Activated CD4-positive, alpha-beta T cell treated with anti-CD3 and anti-CD28 coated beads for 36 hours (primary cell): ENCODE data around the gene ASIC4. TPM values are rescaled to one million over a fixed set of nuclear protein-coding genes. Genes with fewer than 3 reads are reported as not detected.
A peak's percentile ranks its signal among the peaks of the same experiment; 100 is the strongest.

ENCODE experiments used
- ATAC-seq: fragments of 200-7000 bp; cut with Tn5 transposase; one replicate; pipeline ENCODE4 v1.10.0; 2021; ENCODE audit warnings: mild to moderate bottlenecking, moderate library complexity
- CTCF ChIA-PET: fragments of 350-600 bp; sonication (Branson Sonifier 250); formaldehyde crosslinking; loops from one replicate; lab custom pipeline; 2021; ENCODE audit warnings: antibody characterized with exemption; lab: Charles Lee
- POLR2A ChIA-PET: fragments of 350-600 bp; sonication (Branson Sonifier 250); formaldehyde crosslinking; loops from one replicate; lab custom pipeline; 2021; ENCODE audit warnings: antibody characterized with exemption, inconsistent platforms; lab: Charles Lee
- DNase-seq: peaks from one replicate; pipeline ENCODE4 v3.0.0-alpha.2; 2020
- H3K27ac Mint-ChIP-seq: one replicate; pipeline ENCODE4 v1.8.0; 2021; ENCODE audit warnings: mixed read lengths
- H3K27me3 Mint-ChIP-seq: one replicate; pipeline ENCODE4 v1.8.0; 2021; ENCODE audit warnings: mixed read lengths
- H3K36me3 Mint-ChIP-seq: one replicate; pipeline ENCODE4 v1.8.0; 2021; ENCODE audit warnings: low read depth, mixed read lengths
- H3K4me1 Mint-ChIP-seq: one replicate; pipeline ENCODE4 v1.8.0; 2021; ENCODE audit warnings: mixed read lengths
- H3K4me3 Mint-ChIP-seq: one replicate; pipeline ENCODE4 v1.8.0; 2021; ENCODE audit warnings: mild to moderate bottlenecking, moderate library complexity, mixed read lengths
- H3K9me3 Mint-ChIP-seq: one replicate; pipeline ENCODE4 v1.8.0; 2021; ENCODE audit warnings: low read depth, mixed read lengths
- intact Hi-C, 2 experiments: fragments of 100-400 bp; cut with DNase I in 1 of 2; cut with micrococcal nuclease in 1 of 2; formaldehyde crosslinking; loops; one replicate each; pipeline versions ENCODE4 v1.14.2 to v1.15.1; 2022 to 2024; cut with DNase I, micrococcal nuclease
- total RNA-seq, 2 experiments: library from RNA; stranded (reverse); gene quantifications; one replicate each; pipeline ENCODE4 v1.2.3, GENCODE V29; 2021

ASIC4 gene
- total RNA-seq, 2 experiments from 2014 or later, result not detected

DNA sequence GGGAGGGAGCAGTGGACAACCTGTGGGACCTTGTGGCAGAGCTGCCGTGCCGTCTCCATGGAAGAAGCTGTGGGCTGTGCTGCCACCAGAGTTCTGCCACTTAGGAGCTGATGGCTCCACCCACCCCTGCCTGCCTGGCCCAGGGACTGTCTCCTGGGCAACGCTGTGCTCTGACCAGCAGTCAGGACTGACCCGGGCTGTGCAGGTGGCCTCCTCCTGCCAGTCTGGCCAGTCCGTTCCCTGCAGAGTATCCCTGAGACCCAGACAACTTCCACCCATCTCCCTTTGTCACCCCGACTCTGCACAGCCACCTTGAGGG lies 12.8 kb downstream of the ASIC4 start:
- Mint-ChIP-seq H3K9me3 (no peaks in the 10 kb centered on the region), H3K36me3 (no peaks in the 10 kb centered on the region), H3K27me3 (peaks cover 63% of the 10 kb centered on the region), H3K4me1 (peaks cover 5% of the 10 kb centered on the region), H3K4me3 (no peak overlapping the region), H3K27ac (no peak overlapping the region)
- DNase-seq (no peak), ATAC-seq (no peak)
- POLR2A ChIA-PET, result no interaction called here
- intact Hi-C loops, result no loop called here
- CTCF ChIA-PET, result interaction anchor here (4.9 to 8.0 kb wide), 5 partner anchors 9 to 124 kb away, joined by 37 to 128 read pairs (median 55); partner anchors contain the start of genes CHPF, GMPPA and TMEM198

DNA sequence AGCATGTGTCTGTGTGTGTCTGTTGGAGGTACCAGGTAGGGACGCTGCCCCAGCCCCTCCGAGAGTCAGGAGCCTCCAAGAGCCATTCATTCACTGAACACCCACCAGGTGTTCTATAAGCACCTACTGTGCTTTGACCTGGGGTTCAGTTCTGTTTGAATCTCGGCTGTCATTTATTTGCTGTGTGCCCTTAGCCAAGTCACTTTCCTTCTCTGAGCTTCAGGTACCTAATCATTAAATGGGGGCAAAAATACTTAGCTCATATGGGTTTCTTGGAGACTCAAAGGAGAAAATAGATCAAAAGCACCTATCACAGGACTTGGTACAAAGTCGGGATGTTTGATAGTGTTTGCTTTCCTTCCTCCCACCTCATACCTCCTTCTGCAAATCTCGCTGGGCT lies 13.2 kb downstream of the ASIC4 start:
- ATAC-seq (no peak), DNase-seq (no peak)
- ChIA-PET CTCF (interaction anchor here (1.0 to 8.0 kb wide), 10 partner anchors 9 to 139 kb away, joined by 3 to 128 read pairs (median 24); partner anchors contain the start of genes CHPF, GMPPA and TMEM198), POLR2A (no interaction called here)
- no peaks in the 10 kb centered on the region for H3K9me3 Mint-ChIP-seq
- intact Hi-C loops, result no loop called here
- no peak overlapping the region for H3K27ac Mint-ChIP-seq
- H3K36me3 Mint-ChIP-seq, result no peaks in the 10 kb centered on the region
- H3K4me3 Mint-ChIP-seq, result no peak overlapping the region
- H3K27me3 Mint-ChIP-seq, result peaks cover 63% of the 10 kb centered on the region
- H3K4me1 Mint-ChIP-seq, result peaks cover 4% of the 10 kb centered on the region

DNA sequence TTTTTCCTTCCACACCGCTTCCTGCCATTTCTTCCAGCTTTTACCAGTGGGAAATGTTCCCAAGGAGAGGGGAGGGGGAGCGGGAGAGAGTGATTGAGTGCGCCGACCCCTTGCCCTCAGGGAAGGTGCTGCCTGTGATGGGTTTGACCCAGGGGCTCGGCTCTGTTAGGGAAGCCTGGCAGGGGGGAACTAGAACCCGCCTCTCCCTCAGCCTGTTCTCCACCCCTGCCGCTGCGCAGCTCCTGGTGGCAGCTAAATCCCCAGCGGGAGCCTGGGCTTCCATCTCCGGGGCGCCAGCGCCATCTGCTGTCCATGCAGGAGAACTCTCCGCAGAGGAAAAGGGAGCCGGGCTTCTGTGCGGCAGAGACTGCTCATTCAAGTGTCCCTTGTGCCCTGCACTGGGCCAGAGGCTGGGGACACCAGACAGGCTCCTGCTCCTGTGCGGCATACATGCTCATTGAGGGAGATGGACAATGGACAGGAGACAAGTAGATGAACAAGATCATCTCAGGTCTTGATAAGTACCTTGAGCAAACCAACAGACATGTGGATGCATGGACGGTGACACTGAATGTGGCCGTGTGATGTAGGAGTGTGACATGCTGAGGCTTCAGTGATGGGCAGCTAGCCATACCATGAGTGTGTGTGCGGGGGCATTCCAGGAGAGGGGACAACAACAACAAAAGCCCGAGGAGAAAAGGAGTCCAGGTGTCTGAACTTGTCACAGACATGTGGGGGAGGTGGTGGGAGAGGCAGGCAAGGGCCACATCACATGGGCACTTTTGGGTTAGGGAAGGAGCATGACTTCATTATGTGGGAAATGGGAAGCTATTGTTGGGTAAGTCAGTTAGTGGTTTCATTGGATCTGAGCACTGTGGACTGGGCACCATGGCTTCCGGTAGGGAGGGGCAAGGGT lies 16.0 kb downstream of the ASIC4 start:
- H3K36me3 Mint-ChIP-seq, result no peaks in the 10 kb centered on the region
- peaks cover 49% of the 10 kb centered on the region for H3K27me3 Mint-ChIP-seq
- POLR2A ChIA-PET, result interaction anchor here (1.0 kb wide), 1 partner anchor 21 kb away, joined by 4 read pairs; no protein-coding TSS in a partner anchor
- no peaks in the 10 kb centered on the region for H3K4me1 Mint-ChIP-seq
- ATAC-seq (peak; percentile 97), DNase-seq (peak; percentile 93)
- CTCF ChIA-PET, result interaction anchor here (0.6 to 8.0 kb wide), 47 partner anchors 8 to 366 kb away, joined by 3 to 128 read pairs (median 4); partner anchors contain the start of genes ASIC4, CHPF, GMPPA and STK11IP
- no peak overlapping the region for H3K4me3 Mint-ChIP-seq
- H3K27ac Mint-ChIP-seq, result no peak overlapping the region
- H3K9me3 Mint-ChIP-seq, result no peaks in the 10 kb centered on the region
- intact Hi-C loops, result loop anchor here (1.0 to 5.0 kb wide), 5 partner anchors 35 to 127 kb away; no protein-coding TSS in a partner anchor

DNA sequence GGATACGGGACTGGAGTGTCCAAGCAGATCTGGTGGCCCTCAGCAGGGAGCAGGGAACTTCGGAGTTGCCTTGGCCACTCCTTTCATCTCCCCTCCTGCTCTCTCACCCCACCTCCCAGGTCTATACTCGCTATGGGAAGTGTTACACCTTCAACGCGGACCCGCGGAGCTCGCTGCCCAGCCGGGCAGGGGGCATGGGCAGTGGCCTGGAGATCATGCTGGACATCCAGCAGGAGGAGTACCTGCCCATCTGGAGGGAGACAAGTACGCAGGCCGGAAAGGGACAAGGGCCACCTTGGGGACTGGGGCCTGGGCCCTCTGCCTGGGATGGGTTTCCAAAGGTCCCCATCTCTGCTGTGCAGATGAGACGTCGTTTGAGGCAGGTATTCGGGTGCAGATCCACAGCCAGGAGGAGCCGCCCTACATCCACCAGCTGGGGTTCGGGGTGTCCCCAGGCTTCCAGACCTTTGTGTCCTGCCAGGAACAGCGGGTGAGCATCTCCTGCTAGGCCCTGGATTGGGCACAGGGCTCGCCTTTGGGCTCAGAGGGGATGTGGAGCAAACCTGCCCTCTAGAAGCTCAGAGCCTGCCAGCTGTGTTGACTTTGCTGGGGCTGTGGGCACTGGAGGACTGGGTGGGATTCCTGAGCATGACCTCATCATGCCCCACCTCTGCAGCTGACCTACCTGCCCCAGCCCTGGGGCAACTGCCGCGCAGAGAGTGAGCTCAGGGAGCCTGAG lies 17.5 kb downstream of the ASIC4 start:
- DNase-seq (no peak), ATAC-seq (no peak)
- ChIA-PET CTCF (interaction anchor here (1.1 to 8.0 kb wide), 9 partner anchors 11 to 141 kb away, joined by 3 to 128 read pairs (median 37); partner anchors contain the start of genes CHPF, GMPPA and TMEM198), POLR2A (no interaction called here)
- H3K9me3 Mint-ChIP-seq, result no peaks in the 10 kb centered on the region
- H3K4me3 Mint-ChIP-seq, result no peak overlapping the region
- H3K4me1 Mint-ChIP-seq, result no peaks in the 10 kb centered on the region
- H3K36me3 Mint-ChIP-seq, result no peaks in the 10 kb centered on the region
- H3K27ac Mint-ChIP-seq, result no peak overlapping the region
- intact Hi-C loops, result loop anchor here in 1 of 2 experiments (5.0 kb wide), 1 partner anchor 75 kb away; no protein-coding TSS in a partner anchor
- peaks cover 40% of the 10 kb centered on the region for H3K27me3 Mint-ChIP-seq

DNA sequence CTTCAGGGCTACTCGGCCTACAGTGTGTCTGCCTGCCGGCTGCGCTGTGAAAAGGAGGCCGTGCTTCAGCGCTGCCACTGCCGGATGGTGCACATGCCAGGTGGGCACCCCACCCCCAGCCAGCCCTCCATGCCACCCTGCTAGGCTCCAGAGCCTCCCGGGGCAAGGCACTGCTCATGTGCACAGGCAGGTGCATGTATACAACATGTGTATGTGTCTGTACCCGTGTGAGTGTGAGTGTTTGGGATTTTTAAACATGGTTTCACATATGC lies 18.0 kb downstream of the ASIC4 start:
- POLR2A ChIA-PET, result no interaction called here
- CTCF ChIA-PET, result interaction anchor here (1.4 to 8.0 kb wide), 6 partner anchors 10 to 142 kb away, joined by 3 to 128 read pairs (median 46); partner anchors contain the start of genes CHPF, GMPPA and TMEM198
- intact Hi-C loops, result loop anchor here in 1 of 2 experiments (5.0 kb wide), 1 partner anchor 75 kb away; no protein-coding TSS in a partner anchor

DNA sequence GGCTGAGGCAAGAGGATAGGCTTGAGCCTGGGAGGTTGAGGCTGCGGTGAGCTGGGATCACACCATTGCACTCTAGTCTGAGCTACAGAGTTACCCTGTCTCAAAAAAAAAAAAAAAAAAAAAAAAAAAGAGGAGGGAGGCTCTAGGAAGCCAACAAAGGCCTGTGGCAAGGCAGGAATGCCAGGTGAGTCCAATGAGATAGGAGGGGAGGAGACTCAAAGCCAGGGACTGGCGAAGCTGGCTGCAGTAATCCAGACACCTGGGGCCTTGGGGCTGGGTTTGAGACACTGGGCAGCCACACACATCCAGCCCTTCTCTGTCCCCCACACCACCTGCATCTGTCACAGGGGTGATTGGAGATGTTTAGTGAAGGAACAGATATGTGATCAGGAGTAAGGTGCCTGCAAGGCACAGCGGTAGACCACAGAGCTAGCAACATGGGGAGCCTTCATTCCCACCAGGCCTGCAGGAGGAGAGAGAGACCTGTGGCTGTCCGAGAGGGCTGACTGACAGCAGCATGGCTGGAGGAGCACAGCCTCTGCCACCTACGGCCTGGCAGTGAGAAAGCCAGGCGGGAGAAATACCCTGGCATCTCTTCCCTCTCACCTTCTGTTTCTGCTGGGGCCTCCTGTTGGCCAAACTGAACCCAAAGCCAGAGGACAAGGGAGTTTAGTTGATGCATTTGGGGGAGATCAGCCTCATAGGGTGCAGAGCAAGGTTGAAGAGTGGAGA lies 19.8 kb downstream of the ASIC4 start:
- DNase-seq, result no peak
- Mint-ChIP-seq H3K36me3 (no peaks in the 10 kb centered on the region), H3K4me1 (no peaks in the 10 kb centered on the region), H3K4me3 (no peak overlapping the region), H3K27ac (no peak overlapping the region), H3K9me3 (no peaks in the 10 kb centered on the region), H3K27me3 (peaks cover 24% of the 10 kb centered on the region)
- CTCF ChIA-PET, result interaction anchor here (1.0 kb wide), 1 partner anchor 39 kb away, joined by 4 read pairs; no protein-coding TSS in a partner anchor
- intact Hi-C loops, result loop anchor here in 1 of 2 experiments (5.0 kb wide), 1 partner anchor 77 kb away; no protein-coding TSS in a partner anchor
- no peak for ATAC-seq
- POLR2A ChIA-PET, result no interaction called here

More for the DNA sequence above, 18.0 kb downstream of the ASIC4 start:
- Mint-ChIP-seq H3K27ac (no peak overlapping the region), H3K4me3 (no peak overlapping the region), H3K9me3 (no peaks in the 10 kb centered on the region), H3K27me3 (peaks cover 36% of the 10 kb centered on the region), H3K36me3 (no peaks in the 10 kb centered on the region), H3K4me1 (no peaks in the 10 kb centered on the region)
- DNase-seq (no peak), ATAC-seq (no peak)

DNA sequence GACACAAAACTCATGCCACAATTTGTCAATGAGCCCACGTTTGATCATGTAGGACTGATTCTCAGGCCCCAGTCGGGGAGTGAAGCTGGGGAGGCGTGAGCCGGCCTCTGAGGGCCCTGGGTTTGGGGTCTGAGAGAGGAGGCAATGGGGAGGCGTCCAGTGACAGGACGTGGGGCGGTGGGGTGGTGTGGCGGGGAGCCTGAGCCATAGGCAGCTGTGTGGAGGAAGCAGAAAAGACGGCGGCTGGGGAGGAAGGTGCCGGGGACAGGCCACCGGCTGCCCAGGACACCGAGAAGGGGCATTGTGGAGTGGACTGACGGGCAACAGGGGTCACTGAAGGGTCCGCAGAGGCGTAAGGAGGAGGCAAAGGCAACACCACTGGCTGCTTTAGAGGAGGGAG lies 22.1 kb downstream of the ASIC4 start:
- Mint-ChIP-seq H3K4me1 (peaks cover 4% of the 10 kb centered on the region), H3K27me3 (peaks cover 3% of the 10 kb centered on the region), H3K27ac (no peak overlapping the region), H3K36me3 (peaks cover 10% of the 10 kb centered on the region), H3K4me3 (no peak overlapping the region), H3K9me3 (no peaks in the 10 kb centered on the region)
- ChIA-PET CTCF (interaction anchor here (1.1 kb wide), 1 partner anchor 16 kb away, joined by 3 read pairs; no protein-coding TSS in a partner anchor), POLR2A (no interaction called here)
- intact Hi-C loops, result no loop called here
- ATAC-seq (no peak), DNase-seq (no peak)

DNA sequence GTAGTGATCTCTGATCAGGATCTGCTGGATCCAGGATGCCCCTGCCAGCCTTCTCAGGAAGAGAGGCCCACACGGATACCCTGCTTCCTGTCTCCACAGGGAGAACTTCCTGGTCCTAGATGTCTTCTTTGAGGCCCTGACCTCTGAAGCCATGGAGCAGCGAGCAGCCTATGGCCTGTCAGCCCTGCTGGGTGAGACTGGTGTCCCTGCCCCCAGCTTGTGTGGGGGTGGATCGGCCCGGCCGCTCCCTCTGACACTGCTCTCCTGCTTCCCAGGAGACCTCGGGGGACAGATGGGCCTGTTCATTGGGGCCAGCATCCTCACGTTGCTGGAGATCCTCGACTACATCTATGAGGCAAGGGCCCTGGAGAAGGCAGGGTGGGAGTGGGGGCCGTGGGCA lies 22.7 kb downstream of the ASIC4 start:
- POLR2A ChIA-PET, result no interaction called here
- H3K27ac Mint-ChIP-seq, result no peak overlapping the region

DNA sequence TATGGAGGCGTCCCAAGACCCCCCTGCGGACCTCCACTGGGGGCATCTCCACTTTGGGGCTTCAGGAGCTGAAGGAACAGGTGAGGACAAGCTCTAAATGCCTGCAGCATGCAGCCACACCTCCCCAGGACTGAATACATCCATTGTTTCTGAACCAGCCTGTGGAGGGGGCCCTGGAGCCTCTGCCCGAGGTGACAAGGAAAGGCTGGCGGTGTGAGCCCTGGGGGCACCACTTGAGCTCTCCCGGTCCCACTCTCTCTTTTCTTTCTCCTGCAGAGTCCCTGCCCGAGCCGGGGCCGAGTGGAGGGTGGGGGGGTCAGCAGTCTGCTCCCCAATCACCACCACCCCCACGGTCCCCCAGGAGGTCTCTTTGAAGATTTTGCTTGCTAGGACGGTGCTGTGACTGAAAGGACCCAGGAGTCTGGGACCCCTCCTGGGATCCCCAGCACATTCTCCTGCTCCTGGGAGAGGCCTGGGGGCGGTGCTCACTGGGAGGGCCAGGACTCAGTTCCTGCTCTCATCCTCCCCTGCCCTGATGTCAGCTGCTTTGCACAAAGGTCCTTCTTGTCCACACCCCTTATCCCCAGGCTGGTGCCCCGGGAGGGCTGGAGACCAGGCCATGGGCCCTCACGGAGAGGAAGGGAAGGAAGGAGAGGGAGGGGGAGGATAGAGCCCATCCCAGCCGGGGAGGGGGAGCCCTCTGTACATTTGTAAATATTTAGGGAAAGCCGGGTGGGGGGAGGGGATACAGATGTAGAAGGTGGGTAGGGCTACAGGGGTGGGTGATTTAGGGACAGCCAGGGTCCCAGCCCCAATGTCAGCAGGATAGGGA lies 23.6 kb downstream of the ASIC4 start:
- POLR2A ChIA-PET, result no interaction called here

More for the DNA sequence above, 22.7 kb downstream of the ASIC4 start:
- no peak overlapping the region for H3K4me3 Mint-ChIP-seq
- intact Hi-C loops, result no loop called here
- H3K27me3 Mint-ChIP-seq, result peaks cover 3% of the 10 kb centered on the region
- ATAC-seq (no peak), DNase-seq (no peak)
- peaks cover 11% of the 10 kb centered on the region for H3K36me3 Mint-ChIP-seq
- H3K9me3 Mint-ChIP-seq, result no peaks in the 10 kb centered on the region
- H3K4me1 Mint-ChIP-seq, result peaks cover 6% of the 10 kb centered on the region
- CTCF ChIA-PET, result interaction anchor here (1.1 kb wide), 1 partner anchor 15 kb away, joined by 3 read pairs; no protein-coding TSS in a partner anchor

DNA sequence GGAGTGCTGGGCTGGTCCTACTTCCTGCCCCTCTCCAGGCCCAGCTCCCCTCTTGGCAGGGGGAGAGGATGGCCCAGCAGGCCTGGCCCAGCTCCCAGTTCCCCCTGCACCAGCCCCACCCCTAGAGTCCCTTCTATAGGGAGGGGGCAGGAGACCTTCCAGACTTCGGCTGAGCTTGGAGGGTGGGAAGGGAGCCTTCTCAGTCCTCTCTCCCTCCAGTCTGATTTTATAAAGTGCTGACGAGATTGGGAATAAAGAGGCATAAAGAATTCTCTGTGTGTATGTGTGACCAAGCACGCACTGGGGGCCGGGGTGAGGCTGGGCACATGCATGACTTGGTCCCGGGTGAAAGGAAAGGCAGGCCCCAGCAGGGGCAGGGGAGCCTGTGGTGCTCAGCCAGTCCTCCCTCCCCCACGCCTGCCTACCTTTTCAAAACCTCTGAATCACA lies 24.2 kb downstream of the ASIC4 start:
- no peak overlapping the region for H3K4me3 Mint-ChIP-seq
- no peak for DNase-seq
- ChIA-PET CTCF (interaction anchor here (0.5 to 1.7 kb wide), 2 partner anchors 9 to 104 kb away, joined by 3 to 8 read pairs; no protein-coding TSS in a partner anchor), POLR2A (no interaction called here)
- peaks cover 14% of the 10 kb centered on the region for H3K4me1 Mint-ChIP-seq
- H3K27ac Mint-ChIP-seq, result no peak overlapping the region
- peaks cover 11% of the 10 kb centered on the region for H3K36me3 Mint-ChIP-seq
- intact Hi-C loops, result no loop called here
- H3K27me3 Mint-ChIP-seq, result no peaks in the 10 kb centered on the region
- no peak for ATAC-seq
- no peaks in the 10 kb centered on the region for H3K9me3 Mint-ChIP-seq

More for the DNA sequence above, 23.6 kb downstream of the ASIC4 start:
- ATAC-seq (no peak), DNase-seq (no peak)
- Mint-ChIP-seq H3K4me3 (no peak overlapping the region), H3K27ac (no peak overlapping the region), H3K36me3 (peaks cover 11% of the 10 kb centered on the region), H3K9me3 (no peaks in the 10 kb centered on the region), H3K27me3 (no peaks in the 10 kb centered on the region), H3K4me1 (peaks cover 14% of the 10 kb centered on the region)
- CTCF ChIA-PET, result interaction anchor here (0.7 to 1.1 kb wide), 2 partner anchors 14 to 140 kb away, joined by 3 read pairs; no protein-coding TSS in a partner anchor
- intact Hi-C loops, result no loop called here
